HepG2 (cell line): ENCODE results near the gene LASP1.
"Not testable (repeated sequence)": the region's sequence is repeated elsewhere in the genome, so short reads cannot be mapped to it uniquely, and the experiment has no call there.

ENCODE experiments used
- CTCF ChIP-seq: sonication (generic); formaldehyde crosslinking; IDR thresholded peaks from 2 replicates; pipeline ENCODE4 v1.5.0; 2020; ENCODE audit warnings: mild to moderate bottlenecking, missing genetic modification reagents, moderate library complexity
- FOXP4 ChIP-seq: sonication (generic); formaldehyde crosslinking; IDR thresholded peaks from 2 replicates; pipeline ENCODE4 v1.4.0; 2020; ENCODE audit warnings: missing genetic modification reagents
- HNRNPUL1 ChIP-seq: fragments of 200-400 bp; formaldehyde crosslinking; IDR thresholded peaks from 2 replicates; pipeline ENCODE4 v1.6.1; 2017; ENCODE audit warnings: low read depth, mild to moderate bottlenecking, low read length, moderate library complexity
- RBM39 ChIP-seq: fragments of 200-400 bp; formaldehyde crosslinking; IDR thresholded peaks from one replicate; pipeline ENCODE4 v1.6.1; 2018; ENCODE audit warnings: antibody characterized with exemption, mild to moderate bottlenecking, low read depth, low read length; ENCODE audit not compliant: poor library complexity, severe bottlenecking
- SIN3A ChIP-seq: IDR thresholded peaks from 2 replicates; pipeline ENCODE4 v1.6.1; 2011; ENCODE audit warnings: low read depth, mild to moderate bottlenecking, control low read depth, low read length, borderline replicate concordance

- not testable (repeated sequence) for TF ChIP-seq SIN3A; RBM39; CTCF (CRISPR knock-in tag); FOXP4 (CRISPR knock-in tag); HNRNPUL1
These were observed 14.7 kb upstream of the LASP1 start for GRCh38 chr17:38855101-38855714.
